SK-N-DZ (cell line): ENCODE results near the gene MOB1A.

Experiments used
- DNase-seq: peaks from one replicate; pipeline ENCODE4 v3.0.0-alpha.2; 2015; ENCODE audit warnings: low spot score

MOB1A gene

DNA sequence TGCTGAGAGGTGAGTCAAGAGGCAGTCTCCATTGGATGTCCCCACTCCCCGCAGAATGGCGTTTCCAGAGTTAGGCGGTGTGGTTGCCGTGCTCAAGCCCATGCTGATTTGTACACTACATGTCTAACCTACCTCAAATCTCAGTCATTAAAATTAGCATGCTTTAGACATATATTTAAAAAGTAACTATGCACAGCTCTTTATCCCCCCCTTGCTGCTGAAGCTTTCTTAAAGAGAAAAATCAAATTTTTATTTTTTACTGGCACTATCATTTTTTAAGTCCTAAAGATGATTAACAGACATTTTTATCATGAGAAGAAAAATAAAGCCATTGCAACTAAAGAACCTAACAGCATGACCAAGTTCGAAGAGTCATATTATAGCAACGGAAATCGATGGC lies 73.8 kb downstream of the MOB1A start:
- DNase-seq, result no peak

DNA sequence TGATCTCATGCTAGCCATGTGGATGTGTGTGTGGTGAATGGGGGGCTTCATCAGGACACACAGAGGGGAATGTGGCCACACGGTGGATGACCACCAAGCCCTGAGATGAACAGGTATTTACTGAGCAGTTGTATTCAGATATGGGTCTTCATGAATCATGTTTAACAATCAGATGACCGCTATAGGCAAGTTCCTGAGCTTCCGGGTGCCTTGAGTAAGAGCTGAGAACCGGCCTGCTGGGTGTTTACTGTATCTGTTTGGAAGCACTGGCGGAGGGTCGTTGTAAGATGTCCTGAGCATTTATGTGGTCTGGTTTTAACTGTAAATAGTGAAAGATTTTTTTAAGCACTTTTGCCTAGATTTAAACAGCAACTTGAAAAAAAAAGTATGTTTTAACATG lies 74.9 kb downstream of the MOB1A start:
- DNase-seq, result no peak
